Activated CD4-positive, alpha-beta T cell treated with anti-CD3 and anti-CD28 coated beads, Interleukin-2, amount 50 U/mL, for 16 hours (primary cell): ENCODE data around the gene PPP2R1B.

Experiments
- DNase-seq: peaks from one replicate; pipeline ENCODE4 v3.0.0-alpha.2; 2020

Gene PPP2R1B

DNA sequence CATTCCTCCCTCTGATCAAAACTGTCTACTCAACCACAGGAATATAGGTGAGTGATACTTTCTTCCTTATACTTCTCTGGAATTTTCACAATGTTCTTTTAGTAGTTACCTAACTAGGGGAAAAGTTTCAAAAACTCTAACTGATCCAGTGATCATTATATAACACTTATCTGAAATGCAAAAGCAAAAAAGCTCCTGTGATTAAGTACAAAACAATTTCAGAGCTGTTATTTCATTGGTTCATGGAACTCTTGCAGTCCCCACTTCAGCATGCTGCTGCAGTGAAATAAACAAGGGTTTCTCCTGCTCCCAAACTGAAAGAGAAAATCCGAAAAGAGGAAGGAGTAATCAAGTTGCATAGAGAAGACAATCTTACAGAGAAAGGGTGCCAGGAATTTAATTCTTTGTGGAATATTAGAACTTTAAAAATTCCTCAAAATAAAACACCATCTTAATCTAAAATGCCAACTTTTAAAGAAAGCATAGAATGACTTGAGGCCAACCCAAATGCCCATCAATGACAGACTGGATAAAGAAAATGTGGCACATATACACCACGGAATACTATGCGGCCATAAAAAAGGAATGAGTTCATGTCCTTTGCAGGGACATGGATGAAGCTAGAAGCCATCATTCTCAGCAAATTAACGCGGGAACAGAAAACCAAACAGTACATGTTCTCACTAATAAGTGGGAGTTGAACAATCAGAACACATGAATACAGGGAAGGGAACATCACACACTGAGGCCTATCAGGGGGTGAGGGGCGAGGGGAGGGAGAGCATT lies 20.3 kb downstream of the PPP2R1B start:
- no peak for DNase-seq

GRCh38 chr11:111743700-111744099 lies 22.5 kb downstream of the PPP2R1B start:
- no peak for DNase-seq

DNA sequence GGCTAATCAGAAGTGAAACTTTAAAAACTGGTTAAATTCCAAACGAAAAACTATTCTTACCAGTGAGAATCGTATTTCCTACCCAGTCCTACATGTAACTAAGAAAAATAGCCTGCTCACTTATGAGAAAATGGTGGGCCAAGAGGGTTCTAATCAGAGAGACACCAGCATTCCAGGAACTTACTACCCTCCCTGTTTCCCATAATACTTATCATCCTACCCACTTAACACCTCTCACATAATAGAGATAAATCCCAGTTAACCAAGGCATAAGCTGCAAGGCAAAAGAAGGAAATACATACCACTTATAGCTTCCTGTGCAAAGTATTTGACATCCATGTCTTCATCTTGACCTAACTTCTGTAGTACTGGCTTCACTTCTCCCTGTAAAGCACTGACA lies 24.4 kb downstream of the PPP2R1B start:
- no peak for DNase-seq

DNA sequence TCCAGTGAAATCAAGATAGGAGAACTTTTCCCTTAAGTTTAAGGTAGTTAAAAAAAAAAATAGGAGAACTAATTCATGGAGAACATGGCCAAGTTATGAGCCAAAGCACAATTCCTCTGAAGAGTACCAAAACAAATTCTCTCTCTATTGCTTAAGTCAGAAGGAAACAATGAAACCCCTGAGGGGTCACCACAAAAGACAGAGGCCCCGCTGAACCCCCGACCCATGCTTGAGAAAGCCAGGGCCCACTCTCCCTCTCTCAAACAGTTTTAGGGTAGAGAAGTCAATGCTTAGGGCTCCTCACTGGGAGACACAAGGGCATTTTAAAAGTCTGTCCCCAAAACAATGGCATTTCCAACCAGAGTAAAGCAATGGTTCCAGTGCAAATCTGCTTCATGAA lies 26.9 kb downstream of the PPP2R1B start:
- DNase-seq: no peak

DNA sequence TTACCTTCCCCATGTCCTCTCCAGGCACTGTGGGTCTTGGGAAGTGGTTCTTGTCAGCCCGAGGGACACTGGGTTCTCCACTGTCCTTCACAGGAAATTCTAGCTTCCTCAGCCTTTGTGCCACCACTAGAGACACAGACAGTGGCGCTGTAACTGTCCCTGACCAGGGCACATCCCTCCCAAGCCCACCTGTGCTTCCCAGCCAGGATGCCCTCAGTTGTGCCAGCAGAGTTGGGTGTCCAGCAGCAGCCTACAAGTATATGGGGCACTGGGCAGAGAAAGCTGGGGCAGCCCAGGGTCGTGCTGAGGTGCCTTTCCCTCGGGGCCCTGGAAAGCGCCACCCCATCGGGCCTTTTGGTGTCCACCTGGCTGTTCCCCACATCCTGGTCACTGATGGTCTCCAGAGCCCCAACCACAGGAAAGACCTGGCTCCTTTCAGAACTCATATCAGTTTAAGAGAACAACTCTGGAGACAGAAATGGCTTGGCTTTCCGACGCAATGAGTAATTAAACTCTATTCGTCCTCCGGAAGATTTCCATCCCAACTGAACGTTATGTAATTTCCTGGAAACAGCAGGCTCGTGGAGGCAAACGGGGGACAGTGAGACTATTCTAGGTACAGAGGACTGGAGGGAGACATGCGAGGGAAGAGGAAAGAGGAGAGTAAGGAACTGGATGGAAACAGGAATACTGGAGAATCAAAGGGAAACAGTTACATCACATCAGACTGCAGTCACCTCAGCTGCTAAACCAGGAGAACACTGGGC lies 28.6 kb downstream of the PPP2R1B start:
- DNase-seq: no peak

DNA sequence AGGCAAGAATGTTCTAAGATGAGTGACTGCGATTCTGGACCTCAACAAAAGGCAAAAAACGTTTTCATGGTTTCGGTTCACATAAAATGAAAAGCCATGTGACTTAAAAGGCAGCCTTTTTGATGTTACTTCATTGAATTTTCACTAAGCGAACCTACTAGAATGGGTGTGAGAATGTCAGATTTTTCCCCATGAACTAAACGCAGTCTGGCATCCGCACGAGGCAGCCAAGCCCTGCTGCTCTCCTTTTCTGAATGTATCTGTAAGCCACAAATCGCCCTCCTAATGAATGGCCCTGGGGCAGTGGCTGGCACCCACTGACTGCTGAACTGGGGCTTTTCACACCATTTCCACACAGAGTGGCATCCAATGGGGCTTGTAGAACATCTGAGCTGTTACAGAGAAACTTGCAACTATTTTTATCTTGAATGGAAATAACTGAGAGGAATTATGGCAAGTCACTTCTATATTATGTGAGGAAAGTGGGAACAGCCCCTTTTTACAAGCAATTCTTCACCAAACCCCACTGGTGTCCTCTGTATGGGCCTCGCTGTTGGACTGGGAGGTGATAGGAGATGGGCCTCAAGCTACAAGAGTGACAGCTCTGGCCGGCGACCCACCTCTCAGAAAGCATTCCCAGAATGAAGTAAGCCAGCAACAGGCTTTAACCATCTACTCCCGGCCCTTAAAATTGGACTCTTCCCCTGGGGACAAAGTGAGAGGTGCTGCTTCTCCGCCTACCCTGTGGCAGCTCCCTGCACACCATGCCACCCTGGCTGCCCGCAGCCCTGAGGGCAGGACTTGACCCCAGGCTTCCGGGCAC lies 29.4 kb downstream of the PPP2R1B start:
- no peak for DNase-seq

GRCh38 chr11:111736181-111736590 lies 30.0 kb downstream of the PPP2R1B start:
- DNase-seq: no peak

GRCh38 chr11:111735262-111736116 lies 30.7 kb downstream of the PPP2R1B start:
- no peak for DNase-seq

- no peak for DNase-seq
These were observed 31.3 kb downstream of the PPP2R1B start for GRCh38 chr11:111734954-111735261.

- DNase-seq: no peak
These were observed 31.9 kb downstream of the PPP2R1B start for GRCh38 chr11:111734101-111734953.

- DNase-seq: no peak
These were observed 32.5 kb downstream of the PPP2R1B start for GRCh38 chr11:111733611-111734088.

GRCh38 chr11:111733016-111733415 lies 33.2 kb downstream of the PPP2R1B start:
- no peak for DNase-seq

DNA sequence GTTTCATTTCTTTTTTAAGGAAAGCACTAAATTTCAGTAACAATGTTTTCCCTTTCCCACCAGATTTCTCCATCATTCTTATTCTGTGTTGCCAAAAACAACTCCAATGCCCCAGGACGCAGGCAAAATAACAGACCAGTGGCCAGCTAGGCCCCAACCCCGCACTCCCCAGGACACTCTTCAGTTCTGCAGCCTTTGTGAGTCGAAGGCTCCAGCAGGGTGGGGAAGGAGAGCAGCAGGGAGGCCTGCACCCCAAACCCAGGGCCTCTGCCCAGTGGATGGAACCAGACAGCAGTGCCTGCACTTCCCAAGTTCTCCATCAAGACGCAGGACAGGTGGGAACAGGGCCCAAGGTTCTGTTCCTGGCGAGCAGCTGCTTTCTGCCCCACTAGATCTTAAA lies 34.4 kb downstream of the PPP2R1B start:
- DNase-seq: no peak

DNA sequence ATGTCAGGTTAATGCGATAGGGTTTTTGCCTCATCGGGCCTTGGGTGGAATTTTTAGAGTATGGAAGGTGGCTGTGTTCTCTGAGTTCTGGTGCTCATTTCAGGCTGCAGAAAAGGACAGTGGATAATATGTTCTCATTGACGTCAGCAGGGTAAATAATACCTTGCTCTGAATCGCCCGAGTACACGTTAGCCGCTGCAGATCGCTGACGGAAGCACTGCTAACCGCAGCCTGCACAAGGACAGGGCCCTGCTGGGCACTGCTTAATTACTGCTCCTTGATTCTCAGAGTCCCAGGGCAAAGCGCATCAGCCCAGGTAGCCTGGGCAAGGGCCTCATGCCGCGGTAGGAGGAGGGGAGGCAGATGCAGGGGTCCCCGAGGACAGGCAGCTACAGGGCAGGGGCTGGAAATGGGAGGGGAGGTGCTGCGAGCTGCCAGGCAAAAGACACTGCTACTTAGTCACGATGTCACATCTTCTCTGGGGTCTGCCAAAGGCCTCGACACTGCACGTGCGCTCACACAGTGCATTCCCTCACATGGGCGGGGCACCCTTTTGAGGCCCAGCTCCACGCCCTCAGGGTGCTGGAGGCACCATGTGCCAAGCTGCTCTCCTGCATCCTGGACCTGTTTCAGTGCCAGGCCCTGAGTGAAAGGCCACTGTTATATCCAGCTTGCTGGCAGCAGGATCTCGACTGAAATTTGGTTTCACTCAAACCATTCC lies 35.2 kb downstream of the PPP2R1B start:
- no peak for DNase-seq

DNA sequence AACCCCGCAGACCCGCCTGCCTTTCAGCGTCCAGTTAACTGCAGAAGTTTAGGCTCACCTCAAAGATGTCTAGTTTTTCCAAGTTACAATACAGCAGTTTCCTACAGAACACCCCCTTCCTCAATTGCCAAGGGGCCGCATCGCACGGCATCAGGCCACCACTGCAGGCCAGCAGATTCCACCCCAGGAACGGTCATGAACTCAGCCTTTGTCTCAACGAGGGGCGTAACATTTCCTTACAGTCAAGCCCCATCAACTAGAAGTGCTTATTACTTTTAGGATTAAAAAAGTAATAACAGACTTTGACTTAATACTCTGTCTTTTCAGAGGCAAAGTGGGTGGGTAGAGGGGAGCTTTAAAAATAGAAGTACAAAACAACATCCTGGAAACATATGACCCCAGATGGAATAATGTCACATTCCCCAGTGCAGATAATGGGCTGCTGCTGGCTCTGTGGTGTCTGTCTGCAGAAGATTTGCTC lies 36.3 kb downstream of the PPP2R1B start:
- no peak for DNase-seq

GRCh38 chr11:111729071-111729830 lies 36.9 kb downstream of the PPP2R1B start:
- DNase-seq: no peak

GRCh38 chr11:111727431-111727830 lies 38.8 kb downstream of the PPP2R1B start:
- no peak for DNase-seq

GRCh38 chr11:111726301-111726713 lies 39.9 kb downstream of the PPP2R1B start:
- no peak for DNase-seq

DNA sequence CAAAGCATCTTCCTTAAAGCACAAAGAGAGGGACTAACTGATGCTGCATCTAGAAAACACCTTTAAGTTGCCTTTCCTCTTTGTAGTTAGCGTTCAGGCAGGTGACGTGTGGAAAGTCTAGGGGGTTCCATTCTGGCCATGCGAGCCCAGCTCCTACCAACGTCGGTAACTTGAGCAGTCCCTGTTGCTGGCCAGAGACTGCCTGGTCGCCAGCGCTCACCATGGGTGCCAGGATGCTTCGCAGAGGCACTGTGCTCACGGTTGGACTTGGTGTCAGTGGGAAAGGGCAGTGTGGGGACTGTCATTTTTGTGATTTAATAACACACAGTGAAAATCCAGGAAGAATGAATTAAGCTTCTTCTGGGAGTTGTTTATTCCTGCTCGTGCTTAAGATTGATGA lies 40.6 kb downstream of the PPP2R1B start:
- DNase-seq: no peak

DNA sequence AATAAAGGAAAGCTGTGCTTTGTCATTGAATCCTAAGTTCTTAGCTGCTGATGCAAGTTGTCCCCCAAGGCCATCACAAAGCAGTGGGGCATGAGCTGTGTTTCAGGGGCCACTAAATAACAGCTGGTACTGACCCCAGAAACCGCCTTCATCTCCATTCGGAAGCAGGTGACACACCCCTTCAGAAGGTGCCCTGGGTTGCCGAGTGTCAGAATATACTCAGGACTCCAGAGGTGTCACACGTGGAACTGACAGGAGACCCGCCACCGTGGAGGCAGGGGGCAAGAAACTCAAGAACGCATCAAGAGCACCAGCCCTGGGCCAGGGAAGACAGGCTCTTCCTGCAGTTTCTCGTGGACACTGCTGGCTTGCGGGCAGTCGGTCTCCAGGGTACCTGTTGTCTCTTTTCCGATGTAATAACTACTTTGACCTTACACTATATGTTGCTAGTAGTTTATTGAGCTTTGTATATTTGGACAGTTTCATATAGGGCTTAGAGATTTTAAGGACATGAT lies 41.5 kb downstream of the PPP2R1B start:
- DNase-seq: no peak
